IPS-20b (cell line): Measurements from ENCODE around the gene ST3GAL5.

Experiments
- H3K27ac ChIP-seq: one replicate; pipeline ENCODE4 v1.5.1; 2013; ENCODE audit warnings: low read length
- H3K27me3 ChIP-seq: 2 replicates; pipeline ENCODE4 v1.6.1; 2013; ENCODE audit warnings: mild to moderate bottlenecking, low read length, inconsistent platforms; ENCODE audit not compliant: insufficient read depth
- H3K36me3 ChIP-seq: 2 replicates; pipeline ENCODE4 v1.6.1; 2013; ENCODE audit warnings: low read depth, mild to moderate bottlenecking, inconsistent platforms, low read length, moderate library complexity; ENCODE audit not compliant: insufficient read depth
- H3K4me1 ChIP-seq: 2 replicates; pipeline ENCODE4 v1.6.1; 2013; ENCODE audit warnings: mild to moderate bottlenecking, control low read depth, inconsistent platforms, low read length, moderate library complexity; ENCODE audit not compliant: insufficient read depth
- H3K4me3 ChIP-seq: 2 replicates; pipeline ENCODE4 v1.5.1; 2013; ENCODE audit warnings: mild to moderate bottlenecking, low read length, inconsistent platforms
- H3K9ac ChIP-seq: 2 replicates; pipeline ENCODE4 v1.6.1; 2013; ENCODE audit warnings: low read depth, mild to moderate bottlenecking, inconsistent platforms, low read length, moderate library complexity
- H3K9me3 ChIP-seq: 2 replicates; pipeline ENCODE4 v1.6.1; 2013; ENCODE audit warnings: mild to moderate bottlenecking, low read depth, low read length, inconsistent platforms; ENCODE audit not compliant: insufficient read depth

The ST3GAL5 gene

DNA sequence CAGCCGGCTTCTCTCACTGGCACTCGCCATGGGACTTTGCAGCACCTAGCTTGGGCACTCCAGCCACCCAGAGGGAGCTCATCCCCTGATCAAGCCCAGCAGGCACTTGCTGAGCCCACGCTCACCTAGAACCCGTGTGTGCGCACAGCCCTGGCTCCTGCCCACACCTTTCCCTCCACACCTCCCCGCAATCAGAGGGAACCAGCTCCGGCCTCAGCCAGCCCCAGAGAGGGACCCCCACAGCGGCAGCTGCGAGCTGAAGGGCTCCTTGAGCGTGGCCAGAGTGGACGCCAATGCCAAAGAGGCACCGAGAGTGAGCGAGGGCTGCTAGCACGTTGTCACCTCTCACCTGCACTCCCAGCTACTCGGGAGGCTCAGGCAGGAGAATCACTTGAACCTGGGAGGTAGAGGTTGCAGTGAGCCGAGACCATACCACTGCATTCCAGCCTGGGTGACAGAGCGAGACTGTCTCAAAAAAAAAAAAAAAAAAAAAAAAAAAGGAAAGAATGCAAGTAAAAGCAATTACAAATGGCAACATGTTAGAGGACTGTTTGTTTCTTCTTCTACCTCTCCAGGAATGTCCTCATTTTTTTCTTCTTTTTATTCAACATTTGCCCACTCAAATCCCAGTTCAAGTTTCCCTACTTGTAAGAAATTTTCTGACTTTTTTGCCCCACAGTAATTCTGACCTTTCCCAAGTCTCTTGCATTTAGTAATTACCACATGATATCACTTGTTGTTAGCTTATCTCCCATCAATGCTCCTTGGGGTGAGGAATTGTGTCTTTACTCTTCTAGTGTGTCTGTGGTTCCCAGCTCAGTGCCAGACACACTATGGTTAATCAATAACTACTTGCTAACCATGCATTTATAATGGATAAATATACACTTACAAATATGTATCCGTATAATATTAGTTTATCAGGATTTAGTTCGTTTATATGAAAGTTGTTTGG, 40.6 kb upstream of the ST3GAL5 start:
- no peak overlapping the region for H3K9ac ChIP-seq
- no peak overlapping the region for H3K27ac ChIP-seq
- no peaks in the 10 kb centered on the region for H3K36me3 ChIP-seq
- no peaks in the 10 kb centered on the region for H3K4me1 ChIP-seq
- no peaks in the 10 kb centered on the region for H3K9me3 ChIP-seq
- H3K4me3 ChIP-seq: no peak overlapping the region
- no peaks in the 10 kb centered on the region for H3K27me3 ChIP-seq

DNA sequence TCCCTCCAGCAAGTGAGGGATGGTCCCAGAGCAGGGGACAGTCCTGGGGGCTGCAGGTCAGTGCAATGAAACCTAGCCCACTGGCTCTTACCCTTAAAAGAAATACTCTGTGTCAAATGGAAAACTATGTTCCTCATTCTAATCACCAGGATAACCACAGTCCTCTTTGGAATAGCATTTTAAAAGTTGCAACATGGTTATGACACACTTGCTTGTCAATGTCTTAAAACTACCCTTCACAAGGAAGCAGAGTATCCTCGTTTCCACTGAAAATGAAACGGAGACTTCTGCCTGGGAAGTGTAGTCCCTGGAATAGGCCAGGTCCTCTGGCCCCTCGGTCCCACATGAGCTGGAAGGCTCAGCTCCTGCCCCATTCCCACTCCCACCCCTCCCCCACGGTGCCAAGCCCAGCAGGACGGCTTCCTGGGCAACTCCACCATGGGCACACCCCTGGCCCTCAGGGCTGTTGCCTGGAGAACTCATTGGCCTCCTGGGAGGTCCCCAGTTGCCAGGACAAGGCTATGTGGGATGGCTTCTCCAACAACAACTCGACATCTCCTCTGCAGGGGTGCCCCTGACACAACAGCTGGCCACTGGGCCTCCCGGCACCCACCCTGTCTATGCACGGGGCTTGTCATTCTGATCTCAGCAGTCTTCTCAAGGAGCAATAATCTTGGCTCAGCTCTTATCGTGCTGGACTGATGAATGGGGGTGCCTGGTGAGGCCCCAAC, 38.3 kb upstream of the ST3GAL5 start:
- Histone ChIP-seq H3K36me3 (no peaks in the 10 kb centered on the region), H3K27ac (no peak overlapping the region), H3K9ac (no peak overlapping the region), H3K4me3 (no peak overlapping the region), H3K27me3 (no peaks in the 10 kb centered on the region), H3K4me1 (peaks cover 2% of the 10 kb centered on the region; the same call in 1 of the 2 replicates), H3K9me3 (no peaks in the 10 kb centered on the region)

DNA sequence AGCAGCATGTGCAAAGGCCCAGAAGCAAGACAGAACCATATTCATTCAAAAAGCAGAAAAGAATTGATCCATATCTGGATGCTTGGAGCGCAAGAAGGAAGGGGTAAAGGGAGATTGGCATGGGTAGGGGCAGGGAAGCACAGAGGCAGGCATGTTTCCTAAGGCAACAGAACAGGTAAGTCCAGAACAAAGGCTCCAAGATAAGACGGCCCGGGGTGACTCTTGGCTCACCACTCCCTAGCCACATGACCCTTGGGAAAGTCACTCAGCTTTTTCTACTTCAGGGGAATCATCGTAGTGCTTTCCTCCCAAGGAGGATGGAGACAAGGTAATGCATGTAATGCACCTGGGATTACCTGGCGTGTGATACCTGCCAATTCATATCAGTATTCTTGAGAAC, 37.7 kb upstream of the ST3GAL5 start:
- H3K27ac ChIP-seq: no peak overlapping the region
- no peaks in the 10 kb centered on the region for H3K27me3 ChIP-seq
- no peak overlapping the region for H3K4me3 ChIP-seq
- H3K4me1 ChIP-seq: peaks cover 5% of the 10 kb centered on the region; the same call in 1 of the 2 replicates
- H3K9me3 ChIP-seq: no peaks in the 10 kb centered on the region
- no peak overlapping the region for H3K9ac ChIP-seq
- H3K36me3 ChIP-seq: no peaks in the 10 kb centered on the region

DNA sequence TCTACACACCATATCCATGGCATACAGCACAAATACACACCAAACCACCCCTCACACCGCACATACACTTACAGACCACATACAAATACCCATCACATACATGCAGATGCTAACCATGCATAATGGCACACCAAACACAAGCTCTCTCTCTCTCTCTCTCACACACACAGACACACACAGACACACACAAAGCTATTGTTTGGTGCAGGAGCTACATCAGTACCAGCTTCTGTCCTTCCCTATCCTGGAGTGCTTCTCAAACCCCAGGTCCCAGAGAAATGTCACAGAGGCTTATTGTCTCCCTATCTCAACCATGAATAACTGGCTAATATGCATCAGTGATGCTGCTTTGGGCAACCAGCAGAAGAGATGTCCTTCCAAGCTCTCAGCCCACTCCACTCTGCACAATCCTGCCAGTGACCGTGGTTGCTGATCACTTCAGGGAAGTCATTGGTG, 36.5 kb upstream of the ST3GAL5 start:
- Histone ChIP-seq H3K4me3 (no peak overlapping the region), H3K36me3 (no peaks in the 10 kb centered on the region), H3K27ac (no peak overlapping the region), H3K4me1 (peaks cover 5% of the 10 kb centered on the region; the same call in 1 of the 2 replicates), H3K9ac (no peak overlapping the region), H3K27me3 (no peaks in the 10 kb centered on the region), H3K9me3 (no peaks in the 10 kb centered on the region)

DNA sequence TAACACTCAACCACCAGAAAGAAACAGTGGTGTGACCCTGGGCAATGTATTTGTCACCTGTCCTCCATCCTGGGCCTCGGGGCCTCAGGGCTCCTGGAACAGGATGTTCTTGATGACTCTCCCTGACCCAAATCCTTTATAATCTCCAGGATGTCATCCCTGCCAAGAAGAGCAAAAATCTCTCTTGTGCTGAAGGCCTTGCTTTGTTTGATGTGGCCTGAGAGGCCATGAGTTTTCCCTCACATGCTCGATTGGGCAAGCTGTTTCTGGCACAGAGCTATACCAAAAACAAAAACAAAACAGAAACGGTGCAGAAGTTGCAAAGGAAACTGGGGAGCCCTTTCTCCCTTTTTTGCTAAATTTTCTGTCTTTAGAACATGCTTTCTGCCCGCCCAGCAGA, 35.7 kb upstream of the ST3GAL5 start:
- no peak overlapping the region for H3K4me3 ChIP-seq

DNA sequence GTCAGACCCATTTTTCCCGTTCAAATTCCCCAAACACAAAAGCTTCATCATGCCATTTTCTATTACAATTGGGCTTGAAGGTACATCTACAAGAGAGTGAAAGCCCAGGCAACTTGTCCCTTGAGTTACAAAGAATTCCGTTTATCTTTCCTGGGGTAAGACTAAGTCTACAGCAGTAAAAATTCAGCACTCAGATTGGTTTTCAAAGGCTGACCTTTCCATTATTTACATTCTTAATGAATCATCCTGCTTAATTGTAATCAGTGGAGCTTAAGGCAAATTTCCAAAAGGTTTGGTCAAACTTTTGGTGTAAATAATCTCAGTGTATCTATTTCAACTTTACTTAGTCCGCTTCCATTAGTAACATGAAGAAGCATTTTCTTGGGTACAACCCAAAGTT, 33.4 kb upstream of the ST3GAL5 start:
- Histone ChIP-seq H3K27ac (no peak overlapping the region), H3K4me3 (no peak overlapping the region), H3K4me1 (peaks cover 5% of the 10 kb centered on the region; the same call in 1 of the 2 replicates), H3K9ac (no peak overlapping the region), H3K9me3 (no peaks in the 10 kb centered on the region), H3K36me3 (no peaks in the 10 kb centered on the region), H3K27me3 (no peaks in the 10 kb centered on the region)

More for the DNA sequence above, 35.7 kb upstream of the ST3GAL5 start:
- Histone ChIP-seq H3K9ac (no peak overlapping the region), H3K4me1 (peaks cover 5% of the 10 kb centered on the region; the same call in 1 of the 2 replicates), H3K9me3 (no peaks in the 10 kb centered on the region), H3K27me3 (no peaks in the 10 kb centered on the region), H3K27ac (no peak overlapping the region), H3K36me3 (no peaks in the 10 kb centered on the region)

DNA sequence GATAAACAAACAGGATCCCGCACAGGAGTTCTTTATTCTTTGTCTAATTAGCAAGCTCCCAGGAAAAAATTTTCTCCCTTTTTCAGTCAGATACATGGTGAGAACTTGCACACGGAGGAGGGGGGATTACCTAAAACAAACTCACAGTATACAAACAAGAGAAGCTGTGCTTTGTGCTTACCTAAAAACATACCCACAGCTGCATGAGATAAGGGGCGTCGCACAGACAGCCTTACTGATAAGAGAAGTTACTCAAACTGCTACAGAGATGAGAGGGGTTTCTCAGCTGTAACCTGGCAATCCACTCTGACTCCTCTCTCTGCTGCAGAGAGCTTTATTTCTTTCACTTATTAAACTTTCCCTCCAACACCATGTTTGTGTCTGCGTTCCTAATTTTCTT, 32.9 kb upstream of the ST3GAL5 start:
- Histone ChIP-seq H3K27me3 (no peaks in the 10 kb centered on the region), H3K27ac (no peak overlapping the region), H3K9ac (no peak overlapping the region), H3K36me3 (no peaks in the 10 kb centered on the region), H3K9me3 (no peaks in the 10 kb centered on the region), H3K4me3 (no peak overlapping the region), H3K4me1 (peaks cover 5% of the 10 kb centered on the region; the same call in 1 of the 2 replicates)

DNA sequence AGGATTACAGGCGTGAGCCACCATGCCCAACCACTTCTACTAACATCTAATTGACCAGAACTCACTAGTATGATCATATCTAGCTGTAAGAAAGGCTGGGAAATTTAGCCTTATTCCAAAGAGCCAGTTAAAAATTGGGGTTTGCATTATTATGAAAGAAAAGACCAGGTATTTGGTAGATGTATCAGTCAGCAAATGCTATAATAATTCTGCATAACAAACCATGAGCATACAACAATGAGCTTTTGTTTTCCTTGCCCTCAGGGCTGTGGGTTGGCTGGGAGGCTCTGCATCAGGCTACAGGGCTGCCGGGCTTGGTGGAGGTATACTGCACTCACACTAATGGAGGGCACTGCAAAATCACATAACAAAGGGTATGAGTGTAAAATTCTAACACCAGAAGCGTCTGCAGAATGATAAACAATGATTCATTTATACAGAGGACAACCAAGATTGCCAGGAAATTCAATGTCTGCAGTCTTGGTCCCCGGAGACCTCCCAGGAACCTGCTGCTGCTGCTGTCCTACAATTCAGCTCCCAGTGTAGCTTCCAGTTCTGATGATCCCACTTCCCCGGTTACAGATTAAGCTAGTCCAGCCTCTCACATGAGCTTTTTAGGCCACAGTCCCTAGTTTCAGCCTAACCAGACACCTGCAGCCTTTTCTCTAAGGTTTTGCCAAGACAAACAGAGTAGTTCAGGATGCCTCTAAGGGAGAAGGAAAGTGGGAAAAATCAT, 32.2 kb upstream of the ST3GAL5 start:
- Histone ChIP-seq H3K4me1 (peaks cover 5% of the 10 kb centered on the region; the same call in 1 of the 2 replicates), H3K36me3 (no peaks in the 10 kb centered on the region), H3K27me3 (no peaks in the 10 kb centered on the region), H3K4me3 (no peak overlapping the region), H3K9ac (no peak overlapping the region), H3K9me3 (no peaks in the 10 kb centered on the region), H3K27ac (no peak overlapping the region)

DNA sequence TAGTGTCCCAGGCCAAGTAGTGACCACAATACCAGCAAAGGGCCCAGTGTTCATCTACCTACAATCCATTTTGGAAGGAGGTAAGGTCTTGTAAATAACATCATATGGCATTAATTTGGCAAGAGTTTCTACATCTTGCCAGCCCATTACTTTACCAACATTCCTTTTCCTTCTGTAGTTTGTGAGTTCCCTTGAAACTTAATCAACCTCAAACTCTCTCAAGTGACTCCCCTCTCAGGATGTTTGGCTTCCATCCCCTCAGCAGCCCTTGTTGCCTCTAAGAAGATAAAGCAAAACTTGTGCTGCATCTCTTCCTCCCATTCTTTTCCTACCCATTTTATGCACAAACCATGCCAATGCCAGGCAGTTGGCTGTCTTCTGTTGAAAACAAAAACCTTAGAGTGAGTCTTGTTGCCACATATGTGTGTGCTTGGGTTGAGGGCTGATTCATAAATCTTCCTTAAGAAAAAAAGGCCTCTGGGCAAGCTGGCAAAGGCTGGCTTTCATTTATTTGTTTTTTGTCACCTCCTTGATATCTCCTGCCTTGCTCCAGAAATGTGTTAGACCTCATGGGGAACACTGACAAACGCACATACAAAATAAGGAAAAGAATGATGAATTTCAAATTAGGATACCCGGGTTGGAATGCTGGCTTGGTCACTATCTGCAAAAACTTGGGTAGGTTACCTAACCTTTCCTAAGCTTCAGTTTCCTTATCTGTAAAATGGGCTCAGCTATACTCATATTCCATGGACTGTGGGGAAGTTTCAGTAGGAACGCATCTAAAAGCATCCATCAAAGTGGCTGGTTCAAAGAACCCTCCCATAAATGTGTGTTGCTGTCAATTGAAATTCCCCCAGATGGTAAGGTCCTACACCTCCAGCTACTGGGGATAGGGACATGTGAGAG, 29.4 kb upstream of the ST3GAL5 start:
- H3K27ac ChIP-seq: no peak overlapping the region
- no peaks in the 10 kb centered on the region for H3K9me3 ChIP-seq
- H3K27me3 ChIP-seq: no peaks in the 10 kb centered on the region
- H3K36me3 ChIP-seq: no peaks in the 10 kb centered on the region
- peaks cover 5% of the 10 kb centered on the region; the same call in 1 of the 2 replicates for H3K4me1 ChIP-seq
- no peak overlapping the region for H3K4me3 ChIP-seq
- H3K9ac ChIP-seq: no peak overlapping the region

DNA sequence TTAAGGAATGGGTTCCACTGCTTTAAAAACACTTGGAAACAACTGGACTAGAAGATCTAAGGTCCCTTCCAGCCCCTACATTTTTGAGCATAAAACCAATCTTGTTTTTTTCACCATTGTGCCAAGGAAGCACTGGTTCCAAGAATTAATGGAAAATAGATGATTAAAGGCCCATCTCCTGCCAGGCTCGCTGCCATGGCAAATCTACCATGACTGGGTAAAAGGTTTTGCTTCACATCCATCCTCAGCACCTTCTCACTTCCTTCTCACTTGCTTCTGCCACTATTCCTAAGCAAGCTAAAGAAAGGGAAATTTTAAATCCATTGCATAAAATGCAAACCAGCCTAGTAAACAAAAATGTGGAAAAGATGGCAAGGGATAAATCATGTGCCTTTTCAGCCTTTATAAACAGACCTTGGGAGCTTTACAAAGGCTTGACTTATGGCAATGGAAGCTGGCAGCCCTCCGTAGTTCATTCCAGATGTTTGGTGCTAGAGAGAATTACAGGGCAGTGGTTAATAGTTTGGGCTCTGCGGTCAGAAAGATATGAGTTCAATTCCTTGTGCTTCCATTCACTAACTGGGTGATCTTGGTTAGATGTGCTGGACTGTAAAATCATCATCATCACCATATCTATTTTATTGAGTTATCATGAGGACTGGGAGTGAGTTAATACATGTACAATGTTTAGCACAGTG, 27.0 kb upstream of the ST3GAL5 start:
- Histone ChIP-seq H3K4me3 (no peak overlapping the region), H3K27ac (no peak overlapping the region), H3K9ac (no peak overlapping the region), H3K36me3 (no peaks in the 10 kb centered on the region), H3K27me3 (no peaks in the 10 kb centered on the region), H3K4me1 (no peaks in the 10 kb centered on the region), H3K9me3 (no peaks in the 10 kb centered on the region)
